Activated naive CD4-positive, alpha-beta T cell treated with anti-CD3 and anti-CD28 coated beads, Interleukin-2, amount 10 ng/mL, durations not matched to agents 7 days and 5 days (primary cell): ENCODE measurements around the gene WFDC5.

Experiments used
- CTCF ChIA-PET: fragments of 350-600 bp; sonication (Branson Sonifier 250); formaldehyde crosslinking; loops from one replicate; lab custom pipeline; 2021; ENCODE audit warnings: antibody characterized with exemption; lab: Charles Lee
- DNase-seq: peaks from one replicate; pipeline ENCODE4 v3.0.0-alpha.2; 2020
- H3K27ac Mint-ChIP-seq: one replicate; pipeline ENCODE4 v1.8.0; 2021; ENCODE audit warnings: mild to moderate bottlenecking, moderate library complexity, mixed read lengths
- H3K27me3 Mint-ChIP-seq: one replicate; pipeline ENCODE4 v1.8.0; 2021; ENCODE audit warnings: mild to moderate bottlenecking, mixed read lengths
- H3K36me3 Mint-ChIP-seq: one replicate; pipeline ENCODE4 v1.8.0; 2021; ENCODE audit warnings: mixed read lengths
- H3K4me1 Mint-ChIP-seq: one replicate; pipeline ENCODE4 v1.8.0; 2021; ENCODE audit warnings: mixed read lengths
- H3K4me3 Mint-ChIP-seq: one replicate; pipeline ENCODE4 v1.8.0; 2021; ENCODE audit warnings: mild to moderate bottlenecking, moderate library complexity, mixed read lengths
- H3K9me3 Mint-ChIP-seq: one replicate; pipeline ENCODE4 v1.8.0; 2021; ENCODE audit warnings: mixed read lengths

WFDC5 gene

DNA sequence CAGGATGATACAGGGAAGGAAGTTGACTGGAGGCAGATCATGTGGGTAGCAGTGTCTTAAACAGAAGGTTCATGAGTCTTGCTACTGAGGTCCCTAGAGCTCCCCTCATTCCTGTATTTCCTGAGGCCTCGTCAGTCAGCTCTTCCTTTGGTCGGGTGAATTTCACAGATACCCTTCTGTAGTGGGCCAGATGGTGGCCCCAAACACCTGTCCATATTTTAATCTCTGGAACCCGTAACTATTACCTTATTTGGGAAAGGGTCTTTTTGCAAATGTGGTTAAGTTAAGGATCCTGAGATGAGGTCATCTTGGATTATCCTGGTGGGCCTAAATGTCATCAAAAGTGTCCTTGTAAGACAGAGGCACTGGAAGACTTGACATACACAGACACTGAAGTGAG, 23.6 kb downstream of the WFDC5 start:
- no peak overlapping the region for H3K27ac Mint-ChIP-seq

GRCh38 chr20:45090481-45090880, 24.5 kb downstream of the WFDC5 start:
- H3K4me1 Mint-ChIP-seq = no peaks in the 10 kb centered on the region
- H3K4me3 Mint-ChIP-seq = no peak overlapping the region
- peaks cover 27% of the 10 kb centered on the region for H3K36me3 Mint-ChIP-seq
- no peak overlapping the region for H3K27ac Mint-ChIP-seq
- CTCF ChIA-PET = interaction anchor here (1.7 to 9.6 kb wide), 2 partner anchors 21 to 46 kb away, joined by 4 to 128 read pairs; no protein-coding TSS in a partner anchor
- H3K9me3 Mint-ChIP-seq = no peaks in the 10 kb centered on the region
- DNase-seq = no peak
- H3K27me3 Mint-ChIP-seq = no peaks in the 10 kb centered on the region

More for the DNA sequence above, 23.6 kb downstream of the WFDC5 start:
- H3K4me3 Mint-ChIP-seq = no peak overlapping the region
- no peaks in the 10 kb centered on the region for H3K4me1 Mint-ChIP-seq
- peaks cover 8% of the 10 kb centered on the region for H3K27me3 Mint-ChIP-seq
- no peak for DNase-seq
- CTCF ChIA-PET = interaction anchor here (1.7 to 9.6 kb wide), 2 partner anchors 20 to 47 kb away, joined by 4 to 128 read pairs; no protein-coding TSS in a partner anchor
- no peaks in the 10 kb centered on the region for H3K9me3 Mint-ChIP-seq
- peaks cover 18% of the 10 kb centered on the region for H3K36me3 Mint-ChIP-seq

DNA sequence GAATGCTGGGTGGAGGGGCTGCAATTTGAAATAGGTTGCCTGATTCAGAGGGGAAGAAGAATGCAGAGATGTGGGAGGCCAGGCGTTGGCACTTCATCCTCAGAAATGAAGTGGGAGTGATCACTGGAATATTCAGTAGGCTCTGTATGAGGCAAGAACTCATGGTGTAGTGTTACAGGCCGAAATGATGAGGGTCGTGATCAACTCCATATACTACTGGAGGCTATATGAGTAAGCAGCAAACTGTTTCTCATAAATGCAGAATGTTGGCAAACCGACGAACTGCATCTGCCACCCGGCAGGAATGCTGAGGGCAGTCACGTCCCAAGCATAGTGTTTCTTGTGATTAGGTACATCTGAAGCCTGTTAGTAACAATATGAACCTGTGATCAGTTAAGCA, 26.7 kb downstream of the WFDC5 start:
- H3K27me3 Mint-ChIP-seq = no peaks in the 10 kb centered on the region
- no peaks in the 10 kb centered on the region for H3K9me3 Mint-ChIP-seq
- no peak for DNase-seq
- H3K4me3 Mint-ChIP-seq = no peak overlapping the region
- H3K4me1 Mint-ChIP-seq = no peaks in the 10 kb centered on the region
- CTCF ChIA-PET = interaction anchor here (1.0 kb wide), 1 partner anchor 8 kb away, joined by 4 read pairs; no protein-coding TSS in a partner anchor
- H3K36me3 Mint-ChIP-seq = peaks cover 47% of the 10 kb centered on the region
- H3K27ac Mint-ChIP-seq = no peak overlapping the region

DNA sequence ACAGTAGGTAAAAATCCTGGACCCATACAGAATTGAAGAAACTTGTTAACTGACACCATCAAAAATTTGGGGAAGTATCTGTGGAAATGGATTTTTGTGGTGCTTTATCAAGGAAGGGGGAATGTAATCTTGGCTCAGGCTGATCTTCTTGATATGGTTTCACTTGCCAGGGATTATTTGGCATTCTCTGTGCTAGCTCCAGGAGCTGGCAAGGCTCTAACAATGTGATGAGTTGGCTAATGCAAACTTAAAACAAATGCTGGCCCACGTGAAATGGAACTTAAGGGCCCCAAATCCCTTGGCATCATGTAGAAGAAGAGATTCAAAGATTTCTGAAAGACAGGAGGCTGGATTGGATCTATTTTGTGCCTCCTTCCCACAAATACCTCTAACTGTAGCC, 27.2 kb downstream of the WFDC5 start:
- Mint-ChIP-seq H3K9me3 (peaks cover 2% of the 10 kb centered on the region), H3K36me3 (peaks cover 51% of the 10 kb centered on the region), H3K4me3 (no peak overlapping the region), H3K27me3 (no peaks in the 10 kb centered on the region), H3K27ac (peak overlapping the region; percentile 24), H3K4me1 (no peaks in the 10 kb centered on the region)
- DNase-seq = no peak
- CTCF ChIA-PET = interaction anchor here (1.0 kb wide), 1 partner anchor 8 kb away, joined by 4 read pairs; no protein-coding TSS in a partner anchor

DNA sequence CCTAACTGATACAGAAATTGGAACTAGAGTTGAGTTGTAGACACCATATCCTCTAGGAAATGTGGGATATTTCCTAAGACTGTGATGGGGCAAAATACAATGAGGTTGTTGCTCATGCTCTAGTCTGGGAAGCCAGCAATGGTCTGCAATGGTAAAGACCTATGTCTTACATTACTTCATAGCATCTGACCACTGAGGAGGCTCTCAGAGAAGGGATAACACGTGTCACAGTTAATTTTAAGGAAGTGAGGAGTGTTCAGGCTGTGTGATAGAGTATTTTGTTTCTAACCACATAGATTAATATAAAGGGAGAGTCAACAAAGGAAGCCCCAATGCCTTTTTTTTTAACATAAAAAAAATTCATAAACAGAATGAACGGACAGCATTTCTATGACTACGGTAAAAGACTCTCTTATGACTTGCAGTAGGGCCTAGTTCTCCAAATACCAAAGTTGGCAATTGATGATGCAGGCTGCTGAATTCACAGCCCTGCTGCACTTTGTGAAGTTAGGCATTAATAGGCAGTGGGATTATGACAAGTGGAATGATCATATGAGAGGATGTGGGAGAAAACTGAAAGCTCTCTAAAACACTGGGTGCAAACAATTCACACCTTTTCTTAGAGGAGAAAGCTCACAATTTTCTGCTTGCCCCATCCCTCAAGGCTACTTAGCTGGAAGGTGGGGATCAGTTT, 27.7 kb downstream of the WFDC5 start:
- Mint-ChIP-seq H3K4me3 (no peak overlapping the region), H3K27ac (no peak overlapping the region), H3K9me3 (peaks cover 7% of the 10 kb centered on the region), H3K4me1 (no peaks in the 10 kb centered on the region), H3K36me3 (peaks cover 57% of the 10 kb centered on the region), H3K27me3 (no peaks in the 10 kb centered on the region)
- no peak for DNase-seq
- CTCF ChIA-PET = interaction anchor here (0.7 to 1.8 kb wide), 3 partner anchors 8 to 43 kb away, joined by 4 to 9 read pairs (median 4); no protein-coding TSS in a partner anchor

- H3K4me1 Mint-ChIP-seq = no peaks in the 10 kb centered on the region
- DNase-seq = no peak
- H3K4me3 Mint-ChIP-seq = no peak overlapping the region
These were observed 29.1 kb downstream of the WFDC5 start for GRCh38 chr20:45085867-45086266.

GRCh38 chr20:45085289-45085688, 29.7 kb downstream of the WFDC5 start:
- Mint-ChIP-seq H3K4me3 (no peak overlapping the region), H3K27ac (no peak overlapping the region), H3K9me3 (peaks cover 11% of the 10 kb centered on the region), H3K27me3 (no peaks in the 10 kb centered on the region), H3K4me1 (no peaks in the 10 kb centered on the region), H3K36me3 (peaks cover 74% of the 10 kb centered on the region)
- CTCF ChIA-PET = interaction anchor here (1.8 kb wide), 1 partner anchor 10 kb away, joined by 9 read pairs; no protein-coding TSS in a partner anchor
- DNase-seq = no peak

More at GRCh38 chr20:45085867-45086266, 29.1 kb downstream of the WFDC5 start:
- CTCF ChIA-PET = interaction anchor here (1.1 to 1.8 kb wide), 2 partner anchors 10 to 12 kb away, joined by 4 to 9 read pairs; no protein-coding TSS in a partner anchor
- H3K27me3 Mint-ChIP-seq = no peaks in the 10 kb centered on the region
- H3K36me3 Mint-ChIP-seq = peaks cover 68% of the 10 kb centered on the region
- peaks cover 11% of the 10 kb centered on the region for H3K9me3 Mint-ChIP-seq
- H3K27ac Mint-ChIP-seq = no peak overlapping the region

DNA sequence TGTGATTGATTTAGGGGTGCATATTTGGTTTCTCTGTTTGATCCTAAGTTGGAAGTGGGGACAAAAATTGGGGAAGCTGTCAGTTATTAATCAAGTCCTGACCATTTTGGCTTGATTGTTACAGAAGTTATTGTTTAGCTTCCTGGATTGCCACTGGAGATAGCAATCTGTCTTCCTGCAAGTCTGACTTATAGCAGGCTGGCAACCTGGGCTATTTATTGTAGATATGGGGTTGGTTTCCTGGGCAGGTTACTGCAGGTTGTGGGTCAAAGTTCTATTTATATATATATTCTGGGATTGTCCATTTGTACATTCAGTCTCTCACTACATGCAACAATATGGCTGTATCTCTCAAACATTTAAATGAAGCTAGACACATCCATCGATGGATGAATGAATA, 31.8 kb downstream of the WFDC5 start:
- CTCF ChIA-PET = interaction anchor here (0.9 to 2.0 kb wide), 3 partner anchors 13 to 39 kb away, joined by 3 to 12 read pairs (median 9); no protein-coding TSS in a partner anchor
- Mint-ChIP-seq H3K4me3 (no peak overlapping the region), H3K36me3 (peaks cover 82% of the 10 kb centered on the region), H3K27ac (peak overlapping the region; percentile 5), H3K27me3 (no peaks in the 10 kb centered on the region), H3K4me1 (no peaks in the 10 kb centered on the region), H3K9me3 (peaks cover 11% of the 10 kb centered on the region)
- no peak for DNase-seq

- Mint-ChIP-seq H3K9me3 (peaks cover 11% of the 10 kb centered on the region), H3K4me1 (no peaks in the 10 kb centered on the region), H3K36me3 (peaks cover 80% of the 10 kb centered on the region), H3K27me3 (no peaks in the 10 kb centered on the region), H3K27ac (no peak overlapping the region), H3K4me3 (no peak overlapping the region)
- DNase-seq = no peak
- CTCF ChIA-PET = interaction anchor here (0.6 to 2.0 kb wide), 3 partner anchors 13 to 135 kb away, joined by 4 to 12 read pairs (median 9); no protein-coding TSS in a partner anchor
These were observed 32.5 kb downstream of the WFDC5 start for GRCh38 chr20:45082468-45082867.

GRCh38 chr20:45080867-45081624, 33.9 kb downstream of the WFDC5 start:
- Mint-ChIP-seq H3K27ac (no peak overlapping the region), H3K9me3 (peaks cover 11% of the 10 kb centered on the region), H3K4me3 (no peak overlapping the region)

DNA sequence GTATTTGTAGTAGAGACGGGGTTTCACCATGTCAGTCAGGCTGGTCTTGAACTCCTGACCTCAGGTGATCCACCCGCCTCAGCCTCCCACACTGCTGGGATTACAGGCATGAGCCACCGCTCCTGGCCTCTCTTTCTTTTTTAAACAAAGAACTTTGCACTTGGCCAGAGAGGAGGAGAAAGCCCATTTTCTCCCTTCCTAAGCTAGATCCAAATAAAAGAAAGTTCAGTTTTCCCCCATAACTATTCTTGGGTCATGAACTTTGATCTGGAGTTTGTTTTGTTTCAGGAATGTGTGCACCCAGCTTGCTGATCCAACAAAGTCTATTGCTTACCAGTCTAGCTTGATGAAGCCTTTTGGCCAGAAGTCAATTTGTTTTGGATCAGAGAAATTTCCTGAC, 37.4 kb downstream of the WFDC5 start:
- Mint-ChIP-seq H3K9me3 (peaks cover 7% of the 10 kb centered on the region), H3K4me1 (no peaks in the 10 kb centered on the region), H3K27ac (no peak overlapping the region), H3K27me3 (no peaks in the 10 kb centered on the region), H3K4me3 (no peak overlapping the region), H3K36me3 (peaks cover 64% of the 10 kb centered on the region)
- no peak for DNase-seq
- CTCF ChIA-PET = interaction anchor here (1.4 kb wide), 1 partner anchor 16 kb away, joined by 6 read pairs; no protein-coding TSS in a partner anchor

More at GRCh38 chr20:45080867-45081624, 33.9 kb downstream of the WFDC5 start:
- Mint-ChIP-seq H3K27me3 (no peaks in the 10 kb centered on the region), H3K36me3 (peaks cover 85% of the 10 kb centered on the region), H3K4me1 (no peaks in the 10 kb centered on the region)
- peak; percentile 30 for DNase-seq
- CTCF ChIA-PET = no interaction called here

- no peaks in the 10 kb centered on the region for H3K9me3 Mint-ChIP-seq
- CTCF ChIA-PET = no interaction called here
- no peak for DNase-seq
- H3K36me3 Mint-ChIP-seq = peaks cover 44% of the 10 kb centered on the region
- no peak overlapping the region for H3K4me3 Mint-ChIP-seq
- H3K27me3 Mint-ChIP-seq = no peaks in the 10 kb centered on the region
- peak overlapping the region; percentile 55 for H3K27ac Mint-ChIP-seq
- H3K4me1 Mint-ChIP-seq = no peaks in the 10 kb centered on the region
These were observed 41.8 kb downstream of the WFDC5 start for GRCh38 chr20:45073221-45073620.

GRCh38 chr20:45072066-45072465, 42.9 kb downstream of the WFDC5 start:
- DNase-seq = no peak
- H3K27ac Mint-ChIP-seq = no peak overlapping the region
- no peaks in the 10 kb centered on the region for H3K27me3 Mint-ChIP-seq
- H3K9me3 Mint-ChIP-seq = no peaks in the 10 kb centered on the region
- CTCF ChIA-PET = interaction anchor here (2.5 kb wide), 1 partner anchor 23 kb away, joined by 16 read pairs; no protein-coding TSS in a partner anchor
- no peak overlapping the region for H3K4me3 Mint-ChIP-seq
- peaks cover 41% of the 10 kb centered on the region for H3K36me3 Mint-ChIP-seq
- no peaks in the 10 kb centered on the region for H3K4me1 Mint-ChIP-seq
